Measurements from ENCODE around the gene ANKRD60.

Gene ANKRD60

DNA sequence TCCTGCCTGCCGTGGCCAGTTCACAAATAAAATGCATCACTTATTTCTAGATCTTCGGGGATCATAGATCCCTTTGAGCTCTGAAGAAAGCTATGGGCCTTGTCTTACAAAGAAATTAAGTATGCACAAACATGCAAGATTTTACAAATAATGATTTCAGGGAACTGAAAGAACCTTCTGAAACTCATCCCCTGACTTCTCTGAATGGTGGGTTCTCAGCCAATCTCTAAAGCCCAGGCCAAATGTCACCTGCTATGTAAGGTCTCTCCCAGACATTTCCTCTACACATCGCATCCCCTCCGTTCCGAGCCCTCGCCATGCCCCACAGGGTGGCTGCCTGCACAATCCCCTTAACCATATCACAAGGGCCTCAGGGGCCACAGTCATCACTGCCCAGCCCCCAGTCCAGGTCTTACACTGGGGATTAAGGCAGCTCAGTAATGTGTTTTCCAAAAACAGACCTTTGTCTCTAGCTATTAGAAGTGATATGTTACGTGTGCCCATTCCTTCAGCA lies 16.1 kb upstream of the ANKRD60 start:
- DNase-seq (ENCODE audit: low spot score), result no peak

DNA sequence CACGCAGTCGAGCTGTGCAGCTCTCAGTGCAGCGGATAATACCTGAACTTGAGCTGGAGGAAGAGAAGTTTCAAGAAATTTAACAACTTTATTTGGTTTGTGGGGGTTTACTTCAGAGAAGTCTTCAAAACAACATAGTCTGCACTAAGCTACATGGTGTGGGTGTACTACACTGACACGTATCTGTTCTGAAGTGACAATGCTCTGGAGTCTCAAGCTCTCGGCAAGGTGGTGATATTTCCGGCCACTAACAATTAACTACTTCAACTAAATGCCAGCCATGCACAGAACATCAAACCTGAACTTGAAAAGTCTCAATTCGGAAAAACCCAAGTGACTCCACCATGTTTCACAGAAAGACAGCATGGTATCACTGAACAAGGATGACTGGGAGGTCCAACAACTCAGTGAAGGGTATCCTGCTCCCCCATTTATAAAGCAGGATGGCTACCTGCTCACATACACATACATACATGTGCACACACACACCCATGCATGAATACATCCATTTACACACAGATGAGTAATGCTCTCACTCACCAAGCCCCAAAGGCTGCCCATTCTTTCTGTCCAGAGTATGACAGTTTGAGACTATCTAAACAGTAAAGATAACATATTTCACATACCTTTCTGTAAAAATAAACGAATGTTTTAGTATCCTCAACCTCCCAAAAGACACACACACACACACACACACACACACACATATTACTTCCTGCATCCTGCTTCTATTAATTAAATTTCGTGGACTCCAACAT lies 15.4 kb upstream of the ANKRD60 start:
- DNase-seq (ENCODE audit: low spot score), result no peak

GRCh38 chr20:58242824-58243223 lies 14.4 kb upstream of the ANKRD60 start:
- DNase-seq (ENCODE audit: low spot score), result no peak

DNA sequence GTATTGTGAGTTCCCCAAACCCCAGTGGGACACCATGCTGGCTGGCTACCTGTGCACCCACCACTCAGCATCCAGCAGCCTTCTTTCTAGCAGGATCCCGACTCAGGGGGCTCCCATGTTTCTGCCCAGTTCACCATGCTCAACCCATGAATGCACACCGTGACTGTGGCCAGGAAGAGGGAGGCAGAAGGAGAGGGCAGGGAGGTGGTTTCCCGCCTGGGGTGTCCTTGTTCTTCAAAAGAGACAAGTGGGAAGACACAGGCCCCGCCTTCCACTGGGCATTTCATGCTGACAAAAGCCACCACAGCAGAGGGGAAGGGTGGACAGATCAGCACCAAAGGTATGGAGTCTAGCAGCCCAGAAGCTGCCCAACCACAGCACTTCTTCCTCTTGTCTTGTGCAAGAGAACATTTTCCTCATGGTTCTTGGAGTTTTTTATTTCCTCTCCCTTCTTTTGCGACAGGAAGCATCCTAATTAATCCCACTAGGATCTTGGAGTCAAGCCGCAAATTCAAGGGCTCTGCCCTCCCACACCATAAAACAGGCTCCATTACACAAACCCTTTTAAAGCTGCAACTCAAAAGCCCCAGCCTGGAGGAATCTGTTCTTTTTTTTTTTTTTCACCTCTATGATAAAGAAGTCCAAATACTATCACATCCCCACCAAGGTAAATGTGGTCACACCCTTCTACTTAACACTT lies 13.5 kb upstream of the ANKRD60 start:
- no peak for DNase-seq (ENCODE audit: low spot score)

GRCh38 chr20:58240471-58240870 lies 12.0 kb upstream of the ANKRD60 start:
- no peak for DNase-seq (ENCODE audit: low spot score)

GRCh38 chr20:58239216-58239615 lies 10.8 kb upstream of the ANKRD60 start:
- DNase-seq (ENCODE audit: low spot score), result no peak

- no peak for DNase-seq (ENCODE audit: low spot score)
Observed at GRCh38 chr20:58238490-58238889, 10.0 kb upstream of the ANKRD60 start.

- no peak for DNase-seq (ENCODE audit: low spot score)
Observed at GRCh38 chr20:58237318-58238132, 9.1 kb upstream of the ANKRD60 start.

DNA sequence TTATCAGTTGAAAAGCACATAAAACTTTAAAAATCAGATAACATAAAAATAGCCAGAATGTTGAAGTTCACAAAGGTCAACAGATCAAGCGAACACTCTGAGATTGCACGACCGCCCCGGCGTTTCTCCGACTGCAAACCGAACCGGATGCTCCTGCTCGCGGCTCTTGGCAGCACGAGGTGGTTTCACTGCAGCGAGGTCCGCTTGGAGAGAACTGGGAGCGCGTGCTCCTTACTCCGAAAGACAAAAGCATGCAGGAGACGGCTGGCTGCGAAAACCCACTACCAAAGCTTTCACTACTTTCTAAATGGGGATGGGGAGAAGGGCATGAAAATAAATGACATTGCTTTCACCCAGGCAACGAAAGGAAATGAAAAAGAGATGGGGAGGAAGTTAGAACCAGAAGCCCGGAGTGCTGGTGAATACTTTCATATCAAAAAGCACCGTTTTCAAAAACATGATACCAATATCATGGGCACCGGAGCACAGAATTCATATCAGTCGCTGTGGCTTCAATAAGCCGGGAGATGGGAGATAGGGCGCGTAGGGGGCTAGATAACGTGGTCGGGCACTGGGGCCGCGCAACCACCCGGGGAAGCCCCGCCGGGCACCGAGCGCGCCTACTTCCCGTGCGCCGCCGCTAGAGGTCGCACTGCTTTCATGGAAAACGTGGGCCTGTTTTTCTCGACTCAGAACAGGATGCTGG lies 8.3 kb upstream of the ANKRD60 start:
- peak; percentile 92 for DNase-seq (ENCODE audit: low spot score)

DNA sequence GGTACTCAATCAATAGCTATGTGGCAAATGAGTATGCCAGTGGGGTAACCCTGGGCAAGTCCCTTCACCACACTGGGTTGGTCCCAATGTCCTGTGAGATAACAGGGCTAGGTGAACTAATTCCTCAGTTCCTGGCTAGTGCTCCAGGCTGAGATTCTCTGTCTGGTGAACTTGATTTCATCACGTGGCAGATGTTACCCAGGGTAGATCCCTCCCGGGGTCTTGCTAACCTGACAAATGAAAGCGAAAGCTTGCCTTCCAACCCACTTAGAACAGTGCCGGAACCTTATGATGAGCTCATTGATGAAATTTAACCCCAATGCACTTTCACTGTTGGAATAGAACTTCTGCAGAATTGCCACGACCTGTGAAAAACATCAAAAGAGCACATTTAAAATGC lies 6.6 kb upstream of the ANKRD60 start:
- DNase-seq (ENCODE audit: low spot score), result no peak

- no peak for DNase-seq (ENCODE audit: low spot score)
Observed at GRCh38 chr20:58233881-58234528, 5.6 kb upstream of the ANKRD60 start.

- DNase-seq (ENCODE audit: low spot score), result no peak
Observed at GRCh38 chr20:58233393-58233792, 4.9 kb upstream of the ANKRD60 start.

GRCh38 chr20:58231683-58232082 lies 3.2 kb upstream of the ANKRD60 start:
- DNase-seq (ENCODE audit: low spot score), result no peak

GRCh38 chr20:58229198-58229798 lies 845 bp upstream of the ANKRD60 start:
- no peak for DNase-seq (ENCODE audit: low spot score)

DNA sequence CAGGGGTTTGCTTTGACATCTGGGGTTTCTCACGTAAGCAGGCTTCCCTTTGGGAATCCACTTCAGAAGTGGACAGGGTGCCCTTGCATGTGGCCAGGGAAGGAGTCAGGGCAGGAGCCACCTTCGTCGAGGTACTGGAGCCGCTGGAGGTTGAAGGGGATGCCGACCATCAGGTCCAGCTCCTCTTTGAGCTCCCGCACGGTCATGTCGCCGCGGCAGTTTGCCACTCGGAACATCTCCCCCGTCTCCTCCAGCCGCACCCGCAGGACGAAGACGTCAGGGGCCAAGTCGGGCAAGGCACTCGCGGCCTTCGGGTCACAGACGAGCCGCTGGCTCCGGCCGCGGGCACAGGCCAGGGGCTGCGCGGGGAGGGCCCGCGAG lies 360 bp downstream of the ANKRD60 start:
- DNase-seq (ENCODE audit: low spot score), result no peak

DNA sequence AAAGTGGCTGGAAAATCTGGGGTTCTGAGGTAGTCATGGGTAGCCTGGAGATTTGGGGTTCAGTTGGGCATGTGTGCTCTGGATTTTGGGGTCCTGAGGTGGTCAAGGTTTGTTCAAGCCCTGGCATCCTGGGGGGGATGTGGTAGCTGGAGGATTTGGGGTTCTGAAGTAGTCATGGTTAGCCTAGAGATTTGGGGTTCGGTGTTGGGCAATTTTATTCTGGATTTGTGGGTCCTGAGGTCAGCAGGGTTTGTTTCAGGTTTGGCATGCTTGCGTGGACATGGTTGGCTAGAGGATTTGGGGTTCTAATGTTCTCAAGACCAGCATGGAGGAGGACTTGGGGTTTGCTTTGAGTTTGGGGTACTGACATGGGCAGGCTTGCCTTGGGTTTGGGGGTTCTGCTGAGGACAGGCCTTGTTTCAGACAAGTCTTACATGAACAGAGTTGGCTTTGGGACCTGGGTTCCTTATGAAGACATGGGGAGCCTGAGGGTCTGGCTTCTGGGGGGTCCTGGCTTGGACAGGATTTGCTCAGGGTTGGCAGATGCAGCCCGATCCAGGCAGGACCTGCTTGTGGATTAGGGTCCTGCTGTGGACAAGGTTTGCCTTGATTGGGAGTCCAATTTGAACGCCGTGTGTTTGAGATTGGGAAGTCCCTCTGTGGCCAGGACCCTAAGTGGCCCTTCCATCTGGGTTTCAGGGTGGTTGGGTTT lies 906 bp downstream of the ANKRD60 start:
- DNase-seq (ENCODE audit: low spot score), result no peak

GRCh38 chr20:58225452-58226200 lies 2.8 kb downstream of the ANKRD60 start:
- DNase-seq (ENCODE audit: low spot score), result no peak

DNA sequence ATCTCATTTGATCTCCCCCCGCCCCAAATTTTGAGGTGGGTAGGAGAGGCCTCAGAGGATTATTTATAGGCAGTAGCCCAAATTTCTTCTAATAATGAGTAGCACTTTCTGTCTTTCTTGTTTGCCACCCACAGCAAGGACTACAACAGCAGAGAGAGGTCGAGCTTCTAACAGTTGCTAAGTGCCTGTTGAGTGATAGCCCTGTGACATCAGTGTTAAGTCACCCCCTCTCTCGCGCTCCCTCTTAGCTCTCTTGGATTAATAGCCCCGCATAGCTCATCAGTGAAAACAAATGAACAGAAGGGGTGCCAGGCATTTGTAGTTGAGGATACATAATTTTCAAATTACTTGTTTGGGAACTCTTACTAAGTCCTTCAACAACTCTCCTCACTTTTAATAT lies 3.5 kb downstream of the ANKRD60 start:
- DNase-seq (ENCODE audit: low spot score), result no peak

DNA sequence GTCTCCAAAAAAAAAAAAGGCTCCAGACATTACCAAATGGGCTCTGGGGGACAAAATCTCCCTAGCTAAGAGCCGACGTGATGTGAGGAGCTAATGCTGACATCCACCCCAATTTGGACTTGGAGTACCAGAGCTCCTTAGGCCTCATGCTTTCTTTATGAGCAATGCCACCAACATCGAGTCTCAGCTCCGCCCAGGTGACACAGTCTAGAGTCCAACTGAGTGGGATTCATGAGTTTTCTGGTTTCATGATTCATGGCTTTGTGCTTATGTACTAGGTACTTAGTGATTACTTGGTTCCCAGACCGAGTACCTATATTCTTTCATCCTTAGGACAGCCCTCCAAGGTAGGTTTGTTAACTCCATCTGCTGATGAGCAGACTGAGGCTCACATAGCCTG lies 4.4 kb downstream of the ANKRD60 start:
- no peak for DNase-seq (ENCODE audit: low spot score)
